ENCODE results near the gene STARD13.
"Not testable (repeated sequence)": the region's sequence is repeated elsewhere in the genome, so short reads cannot be mapped to it uniquely, and the experiment has no call there.

The STARD13 gene

DNA sequence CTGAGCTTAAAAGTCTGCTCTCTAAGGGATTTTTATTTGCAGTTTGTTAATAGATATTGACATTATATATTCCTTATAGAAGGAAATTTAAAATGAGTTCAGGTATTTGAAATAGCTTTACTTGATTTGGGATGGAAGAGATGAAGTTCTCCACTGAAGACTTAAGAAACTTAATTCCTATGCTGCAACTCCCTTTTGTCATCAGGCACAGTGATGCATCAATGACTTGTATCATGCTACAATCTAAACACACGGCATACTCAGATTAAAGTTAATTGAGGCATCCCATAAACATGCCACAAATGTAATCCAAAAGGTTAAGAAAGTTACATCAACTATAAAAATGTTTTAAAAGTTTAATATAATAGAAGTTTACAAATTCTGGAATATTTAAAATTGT, 109.0 kb downstream of the STARD13 start:
- no peak for DNase-seq (ENCODE audit: low read depth in 2 of 2)

DNA sequence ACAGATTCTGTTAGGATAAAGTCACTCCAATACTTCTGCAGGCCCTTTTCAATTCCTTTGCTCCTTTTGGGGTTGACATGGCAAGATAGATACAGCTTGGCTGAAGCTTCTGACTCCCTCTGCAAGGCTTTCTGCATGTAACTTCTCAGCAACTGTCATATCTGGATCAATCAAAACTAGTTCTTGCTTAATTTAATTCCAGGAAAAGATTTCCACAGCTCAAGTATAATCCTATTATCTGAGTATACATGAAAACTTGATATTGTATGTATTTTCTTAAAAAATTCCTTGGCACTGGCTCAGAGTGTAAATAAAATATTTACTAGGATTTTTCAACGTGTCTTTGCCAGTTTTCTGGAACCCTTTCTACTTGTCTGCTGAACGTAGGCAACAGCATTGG, 109.6 kb downstream of the STARD13 start:
- DNase-seq (ENCODE audit: low read depth in 2 of 2) = no peak

DNA sequence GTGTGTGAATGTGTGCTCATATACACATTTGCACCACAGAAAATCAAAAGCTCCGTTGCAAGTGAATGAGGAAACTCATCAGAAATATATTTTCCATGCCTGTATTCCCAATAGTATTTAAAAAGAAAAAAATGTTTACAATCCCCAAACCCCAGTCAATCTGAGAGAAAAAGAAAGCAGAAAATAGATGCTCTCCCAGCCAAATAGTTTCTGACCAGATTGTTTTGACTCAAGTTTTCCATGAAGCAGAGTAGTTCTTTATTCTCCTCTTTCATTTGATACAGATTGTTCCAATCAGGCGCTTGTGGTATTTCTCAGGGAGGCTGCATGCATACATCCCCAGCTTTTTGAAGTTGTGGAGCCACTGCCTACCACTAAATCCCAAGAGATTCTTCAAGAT, 110.6 kb downstream of the STARD13 start:
- no peak for DNase-seq (ENCODE audit: low read depth in 2 of 2)

DNA sequence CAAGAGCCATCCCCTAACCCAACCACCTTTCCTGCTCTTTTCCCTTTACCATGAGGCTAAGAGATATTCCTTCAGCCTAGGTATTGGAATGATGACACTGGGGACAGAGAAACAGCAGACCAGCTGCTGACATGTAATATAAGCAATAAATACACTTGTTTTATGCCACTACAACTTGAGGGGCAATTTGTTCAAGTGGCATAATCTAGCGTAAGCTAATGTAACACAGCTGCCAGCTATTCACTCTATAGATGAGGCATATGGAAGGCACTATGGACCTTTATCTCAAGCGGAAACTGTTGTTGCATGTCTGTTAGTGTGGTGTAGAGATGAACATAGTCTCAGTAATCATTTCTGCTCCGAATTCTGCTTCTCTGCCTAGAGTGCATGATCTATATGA, 111.1 kb downstream of the STARD13 start:
- DNase-seq (ENCODE audit: low read depth in 2 of 2) = no peak

DNA sequence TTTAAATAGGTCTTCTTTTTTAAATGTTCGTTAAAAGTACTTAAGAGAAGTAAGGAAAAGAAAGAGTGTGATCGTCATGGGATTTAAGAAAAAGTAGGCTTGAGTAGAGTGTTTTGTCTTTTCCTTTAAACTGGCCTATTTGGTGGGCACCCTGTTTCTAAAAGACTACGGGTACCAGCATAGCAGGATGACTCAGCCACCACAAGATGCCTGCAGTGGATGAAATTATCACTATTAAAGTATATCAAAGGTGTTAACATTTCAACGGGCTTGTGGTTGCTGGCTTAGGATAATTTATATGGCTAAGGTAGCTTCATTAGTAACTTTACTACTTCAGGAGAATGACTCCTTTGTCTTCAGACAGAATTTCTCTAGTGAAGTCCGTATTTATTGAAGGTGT, 112.6 kb downstream of the STARD13 start:
- no peak for DNase-seq (ENCODE audit: low read depth in 2 of 2)

DNA sequence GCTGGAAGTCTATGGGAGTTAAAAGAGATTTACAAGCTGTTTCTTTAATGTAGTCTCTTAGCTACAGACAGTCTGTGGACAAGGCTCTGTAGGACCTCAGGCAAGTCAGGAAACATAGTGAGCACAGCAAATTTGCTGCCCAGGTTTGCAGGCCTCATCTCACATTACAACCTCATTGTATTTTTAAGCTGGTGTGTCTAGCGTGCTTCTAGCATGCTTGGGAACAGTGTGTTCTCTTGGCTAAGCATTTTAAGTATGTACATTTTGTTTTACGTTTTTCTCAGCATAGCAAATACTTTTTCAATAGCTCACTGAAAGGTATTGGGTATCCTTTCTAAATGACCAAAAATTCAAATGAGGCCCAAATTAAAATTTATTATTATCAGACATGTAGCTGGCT, 113.2 kb downstream of the STARD13 start:
- DNase-seq (ENCODE audit: low read depth in 2 of 2) = no peak

DNA sequence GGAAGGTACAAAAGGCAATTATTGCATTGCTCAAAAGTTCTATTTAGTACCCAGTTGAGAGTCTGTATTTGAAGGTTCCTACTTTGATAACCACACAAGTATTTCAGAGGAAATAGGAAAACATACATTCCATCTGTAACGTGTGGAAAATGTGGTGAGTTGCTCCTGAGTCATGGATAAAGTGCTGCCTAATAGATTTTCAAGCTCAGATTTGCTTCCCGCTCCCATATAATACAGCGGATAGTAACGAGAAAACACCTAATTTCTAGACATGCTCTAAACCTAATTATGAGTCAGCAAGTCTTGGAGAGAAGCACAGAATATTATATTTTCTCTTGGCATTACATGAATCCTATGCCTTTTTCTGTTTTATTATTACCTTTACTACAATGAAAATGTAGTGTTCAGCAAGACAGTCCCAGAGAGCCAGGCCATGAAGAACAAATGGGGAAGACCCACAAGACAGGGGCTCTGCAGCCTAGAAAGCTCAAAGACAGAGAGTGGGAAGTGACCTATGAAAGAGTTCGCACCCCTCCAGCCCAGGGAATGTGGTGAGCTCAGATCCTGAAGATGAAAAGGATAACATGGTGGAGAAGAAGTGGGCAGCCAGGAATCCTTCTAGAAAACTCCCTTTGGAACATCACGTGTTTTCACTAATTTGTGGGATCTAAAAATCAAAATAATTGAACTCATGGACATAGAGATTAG, 116.1 kb downstream of the STARD13 start:
- no peak for DNase-seq (ENCODE audit: low read depth in 2 of 2)

DNA sequence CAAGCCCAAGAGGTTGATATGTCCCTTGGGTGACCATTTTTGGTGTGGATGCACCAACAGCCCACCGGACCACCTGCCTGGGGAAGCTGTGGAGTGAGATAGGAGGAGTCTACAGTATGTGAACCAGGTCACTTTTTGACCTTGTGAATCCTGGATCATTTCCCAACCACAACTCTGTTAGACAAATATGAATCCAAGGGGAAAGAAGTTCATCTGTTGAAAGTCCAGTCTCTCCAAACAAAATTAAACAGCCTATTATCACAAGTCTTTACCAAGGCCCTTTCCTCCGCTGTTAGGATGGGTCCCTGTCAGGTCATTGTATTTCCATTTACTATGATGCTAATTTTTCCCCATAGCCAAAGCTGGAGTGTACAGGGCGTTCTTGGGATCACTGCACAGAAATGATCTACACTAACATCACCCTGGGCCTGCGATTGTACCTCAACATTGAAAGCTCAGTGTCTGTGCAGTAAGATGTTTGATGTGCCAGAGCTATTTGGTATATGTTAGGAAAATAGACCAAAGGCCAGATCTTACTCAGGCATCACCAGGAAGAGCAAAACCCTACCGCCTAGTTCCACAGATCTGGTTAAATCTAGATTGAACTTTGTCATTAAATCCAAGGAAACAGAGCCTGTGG, 117.1 kb downstream of the STARD13 start:
- no peak for DNase-seq (ENCODE audit: low read depth in 2 of 2)

DNA sequence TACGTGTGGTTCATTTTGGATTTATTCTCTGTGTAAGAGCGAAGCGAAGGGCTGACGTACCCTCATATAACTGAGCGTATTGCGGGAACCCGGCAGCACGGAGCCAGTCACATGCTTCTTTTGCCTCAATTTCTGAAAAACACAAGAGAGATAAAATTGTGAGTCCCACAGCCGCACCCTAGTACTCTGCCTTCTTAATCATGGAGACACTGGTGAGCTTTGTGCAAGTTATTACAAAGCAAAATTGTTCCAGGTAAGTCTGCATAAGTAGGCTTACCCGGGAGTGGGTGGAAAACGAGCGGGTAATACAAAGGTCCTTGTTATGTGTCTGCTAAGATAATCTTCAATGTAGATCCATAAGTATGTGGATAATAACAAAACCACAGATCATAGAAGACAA, 118.1 kb downstream of the STARD13 start:
- DNase-seq (ENCODE audit: low read depth in 2 of 2) = no peak

DNA sequence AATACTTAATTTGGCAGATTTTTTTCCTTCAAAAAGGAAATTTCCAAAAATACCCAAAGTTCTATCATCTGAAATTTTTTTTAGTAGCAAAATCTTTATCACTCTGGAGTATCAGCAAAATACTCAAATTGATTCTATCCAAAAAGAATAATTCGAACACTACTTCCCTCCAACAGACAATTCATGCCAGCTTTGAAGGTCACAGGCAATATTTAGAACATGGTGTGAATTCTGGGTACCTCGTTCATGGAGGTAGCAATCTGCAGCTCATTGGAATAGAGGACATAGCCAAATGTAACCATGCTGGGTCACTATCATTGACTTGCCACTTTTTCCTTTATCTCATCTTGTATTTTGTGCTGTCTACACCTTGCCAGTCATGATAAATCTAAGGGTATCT, 119.8 kb downstream of the STARD13 start:
- DNase-seq (ENCODE audit: low read depth in 2 of 2) = no peak

DNA sequence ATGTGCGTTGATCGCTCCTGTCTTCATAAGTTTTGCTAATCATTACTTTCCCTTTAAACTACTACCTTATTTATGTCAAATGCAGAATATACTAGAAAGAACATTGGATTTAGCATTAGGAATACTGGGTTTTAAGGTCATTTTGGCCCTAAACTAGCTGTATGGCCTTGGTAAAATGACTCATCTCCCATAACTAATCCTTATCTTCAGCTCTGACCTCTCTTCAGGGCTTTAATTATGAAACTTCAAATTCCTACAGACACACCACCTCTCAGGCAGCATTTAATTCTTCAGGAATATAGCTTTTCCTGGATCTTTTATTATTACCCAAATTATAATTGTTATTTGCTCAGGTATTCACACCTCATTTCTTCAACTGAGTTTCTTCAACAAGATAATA, 121.2 kb downstream of the STARD13 start:
- DNase-seq (ENCODE audit: low read depth in 2 of 2) = no peak

DNA sequence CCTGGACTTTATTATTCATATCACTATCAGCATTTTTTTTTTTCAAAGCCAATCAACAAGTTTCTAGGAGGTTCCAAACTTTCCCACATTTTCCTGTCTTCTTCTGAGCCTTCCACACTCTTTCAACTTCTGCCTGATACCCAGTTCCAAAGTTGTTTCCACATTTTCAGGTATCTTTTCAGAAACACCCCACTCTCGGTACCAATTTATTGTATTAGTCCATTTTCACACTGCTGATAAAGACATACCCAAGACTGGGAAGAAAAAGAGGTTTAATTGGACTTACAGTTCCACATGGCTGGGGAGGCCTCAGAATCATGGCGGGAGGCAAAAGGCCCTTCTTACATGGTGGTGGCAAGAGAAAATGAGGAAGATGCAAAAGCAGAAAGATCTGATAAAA, 122.8 kb downstream of the STARD13 start:
- not testable (repeated sequence) for DNase-seq (ENCODE audit: low read depth in 2 of 2)

DNA sequence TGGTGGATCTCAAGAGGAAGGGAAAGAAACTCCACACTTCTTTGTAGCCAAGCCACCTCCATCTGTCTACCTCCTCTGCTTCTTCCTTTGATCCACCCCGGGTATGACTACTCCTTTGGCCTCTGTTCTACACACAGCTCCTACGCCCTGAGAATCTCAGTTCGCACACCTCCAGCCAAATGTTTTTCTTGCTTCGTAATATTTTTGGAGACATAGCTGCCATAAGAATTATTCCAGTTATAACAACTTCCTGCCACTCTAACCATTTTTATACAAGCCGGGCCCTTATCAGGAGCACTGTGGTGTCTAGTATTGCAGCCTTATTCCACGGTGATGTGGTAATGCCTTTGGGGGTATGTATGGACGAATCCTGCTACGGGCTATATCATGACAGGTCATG, 126.7 kb downstream of the STARD13 start:
- DNase-seq (ENCODE audit: low read depth in 2 of 2) = no peak

DNA sequence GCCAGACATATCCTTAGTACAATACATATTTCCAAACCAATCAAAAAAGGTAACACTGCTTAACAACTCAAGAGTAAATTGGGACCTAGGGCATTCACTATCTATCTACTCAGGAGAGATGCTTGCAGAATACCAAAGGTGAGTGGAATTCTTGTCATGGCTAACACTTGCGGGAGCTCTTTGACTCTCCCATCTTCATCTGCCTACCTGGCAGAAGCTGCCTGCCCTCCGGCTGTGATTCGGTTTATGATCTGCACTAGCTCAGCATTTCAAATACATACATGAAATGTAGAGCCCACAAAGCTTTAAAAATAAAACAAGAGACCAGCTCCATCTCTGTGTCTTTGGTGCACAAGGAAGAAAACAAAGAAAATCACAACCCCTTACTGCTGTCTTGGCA, 127.3 kb downstream of the STARD13 start:
- DNase-seq (ENCODE audit: low read depth in 2 of 2) = no peak

DNA sequence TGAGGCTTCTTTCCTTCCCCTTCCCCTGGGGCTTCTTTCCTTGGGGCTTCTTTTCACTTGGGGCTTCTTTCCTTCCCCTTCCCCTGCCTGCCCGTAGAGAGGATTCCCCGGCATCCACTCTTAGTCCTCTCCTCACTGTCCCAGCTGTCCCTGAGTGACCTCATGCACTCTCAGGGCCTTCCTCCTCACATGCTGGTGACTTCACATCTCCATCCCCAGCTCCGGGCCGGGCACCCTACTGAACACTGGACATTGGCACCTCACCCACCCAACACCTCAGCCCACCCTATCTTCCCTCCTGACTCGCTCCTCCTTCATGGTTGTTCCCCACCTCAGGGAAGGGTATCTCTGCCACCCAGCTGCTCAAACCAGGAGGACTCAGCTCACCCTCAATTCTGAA, 130.6 kb downstream of the STARD13 start:
- DNase-seq (ENCODE audit: low read depth in 2 of 2) = no peak

DNA sequence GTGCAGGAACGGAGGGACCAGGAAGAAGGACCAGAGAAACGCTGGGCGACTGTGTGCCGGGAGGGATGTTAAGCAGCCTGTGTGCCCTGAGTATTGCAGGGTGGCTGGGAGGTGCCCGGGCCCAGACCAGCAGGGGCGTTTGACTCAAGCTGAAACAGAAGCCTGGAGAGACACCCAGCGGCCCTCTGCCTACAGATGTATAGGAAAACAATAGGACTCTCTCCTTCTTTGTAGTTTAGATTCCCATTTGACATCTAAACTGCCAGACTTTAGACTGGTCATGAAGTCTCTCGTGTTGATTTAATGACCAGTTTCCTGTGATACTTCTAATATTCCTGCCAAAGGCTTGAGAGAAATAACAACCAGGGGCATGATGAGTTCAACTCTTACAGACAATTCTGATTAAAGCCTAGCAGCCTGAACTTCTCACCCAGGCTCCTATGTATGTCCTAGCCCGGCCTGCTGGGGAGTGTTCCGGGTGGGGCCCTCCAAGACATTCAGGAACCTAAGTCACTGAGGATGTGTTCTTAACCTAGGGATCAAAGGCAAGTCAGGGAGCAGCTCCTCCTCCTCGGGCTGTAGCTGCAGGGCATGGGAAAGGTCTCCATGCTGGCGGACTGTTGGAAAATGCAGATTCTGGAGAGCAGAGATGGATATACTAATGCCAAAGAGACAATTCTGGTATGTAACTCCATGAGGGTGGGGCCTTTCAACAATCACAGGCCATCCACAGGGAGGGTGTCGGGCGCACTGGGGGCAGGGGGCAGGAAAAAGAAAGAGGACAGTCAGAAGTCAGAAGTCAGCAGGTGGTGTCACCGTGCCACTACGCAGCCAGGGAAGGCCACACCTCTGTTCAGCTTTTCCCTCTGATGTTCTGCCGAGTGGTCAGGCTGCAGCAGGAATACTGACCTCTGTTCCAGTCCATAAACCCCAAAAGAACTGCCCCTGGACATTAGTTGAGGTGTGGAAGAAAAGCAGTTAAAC, 131.8 kb downstream of the STARD13 start:
- no peak for DNase-seq (ENCODE audit: low read depth in 2 of 2)

DNA sequence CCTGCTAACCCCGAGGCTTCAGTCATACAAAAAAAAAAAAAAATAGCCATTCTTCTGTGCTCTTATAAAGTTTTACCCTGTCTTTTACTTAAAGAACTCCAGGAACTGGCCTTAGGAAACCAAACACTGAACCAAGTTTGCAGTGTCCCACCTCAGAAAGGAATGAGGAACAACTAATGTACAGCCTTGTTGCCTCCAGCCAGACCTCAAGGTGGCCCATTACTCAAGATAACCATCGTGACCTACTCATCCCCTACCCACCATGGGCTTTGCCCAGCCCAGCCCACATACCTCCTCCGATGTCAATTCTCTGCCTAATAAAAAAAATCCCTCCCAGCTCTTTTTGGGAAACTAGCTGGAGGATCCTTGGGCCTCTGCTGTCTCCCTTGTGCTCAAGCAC, 133.2 kb downstream of the STARD13 start:
- DNase-seq (ENCODE audit: low read depth in 2 of 2) = no peak

DNA sequence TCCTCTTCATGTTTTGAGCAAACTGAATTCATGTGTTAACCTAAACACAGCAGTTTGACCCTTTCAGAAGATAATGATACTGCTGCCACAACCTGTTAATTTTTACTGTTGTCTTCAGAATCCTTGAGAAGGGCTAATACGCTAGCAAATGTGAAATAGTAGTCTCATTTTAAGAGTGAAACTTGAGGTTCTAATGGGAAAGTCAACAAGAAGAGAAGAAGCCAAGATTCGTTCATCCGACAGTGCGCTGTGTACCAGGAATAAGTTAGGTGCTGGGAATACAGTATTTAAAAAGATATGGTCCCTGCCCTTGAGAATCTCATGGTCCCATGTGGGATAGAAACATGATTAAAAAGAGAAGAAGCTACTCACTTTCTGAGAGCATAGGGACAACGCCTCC, 134.9 kb downstream of the STARD13 start:
- DNase-seq (ENCODE audit: low read depth in 2 of 2) = no peak

DNA sequence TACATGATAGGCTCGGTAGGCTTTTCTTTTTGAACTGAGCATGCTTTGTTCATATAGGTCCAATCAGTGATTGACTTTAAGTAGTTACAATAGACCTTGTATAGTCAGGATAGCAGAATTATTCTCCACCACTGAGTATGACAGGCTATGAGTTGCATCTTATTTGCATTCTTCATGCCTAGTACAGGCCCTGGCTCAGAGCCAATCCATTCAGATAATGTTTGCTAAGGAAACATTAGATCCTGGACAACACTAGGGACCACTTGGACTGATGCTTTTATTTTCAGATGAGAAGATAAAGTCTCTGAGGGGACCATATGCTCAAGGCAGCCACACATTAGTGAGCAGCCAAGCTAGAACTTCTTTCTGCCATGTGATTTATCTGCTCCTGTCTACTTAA, 135.4 kb downstream of the STARD13 start:
- DNase-seq (ENCODE audit: low read depth in 2 of 2) = no peak

DNA sequence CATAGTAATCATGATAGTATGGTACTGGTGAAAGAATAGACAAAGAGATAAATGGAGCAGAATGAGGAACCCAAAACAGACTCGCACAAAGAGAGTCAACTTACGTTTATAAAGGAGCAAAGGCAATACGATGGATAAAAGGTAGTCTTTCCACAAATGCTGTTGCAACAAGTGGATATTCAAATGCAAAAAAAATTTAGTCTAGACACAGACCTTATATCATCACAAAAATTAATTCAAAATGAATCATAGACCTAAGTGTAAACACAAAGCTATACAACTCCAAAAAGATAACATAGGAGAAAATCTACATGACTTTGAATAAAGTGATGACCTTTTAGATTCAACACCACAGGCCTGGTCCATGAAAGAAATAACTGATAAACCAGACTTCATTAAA, 137.7 kb downstream of the STARD13 start:
- DNase-seq (ENCODE audit: low read depth in 2 of 2) = no peak

DNA sequence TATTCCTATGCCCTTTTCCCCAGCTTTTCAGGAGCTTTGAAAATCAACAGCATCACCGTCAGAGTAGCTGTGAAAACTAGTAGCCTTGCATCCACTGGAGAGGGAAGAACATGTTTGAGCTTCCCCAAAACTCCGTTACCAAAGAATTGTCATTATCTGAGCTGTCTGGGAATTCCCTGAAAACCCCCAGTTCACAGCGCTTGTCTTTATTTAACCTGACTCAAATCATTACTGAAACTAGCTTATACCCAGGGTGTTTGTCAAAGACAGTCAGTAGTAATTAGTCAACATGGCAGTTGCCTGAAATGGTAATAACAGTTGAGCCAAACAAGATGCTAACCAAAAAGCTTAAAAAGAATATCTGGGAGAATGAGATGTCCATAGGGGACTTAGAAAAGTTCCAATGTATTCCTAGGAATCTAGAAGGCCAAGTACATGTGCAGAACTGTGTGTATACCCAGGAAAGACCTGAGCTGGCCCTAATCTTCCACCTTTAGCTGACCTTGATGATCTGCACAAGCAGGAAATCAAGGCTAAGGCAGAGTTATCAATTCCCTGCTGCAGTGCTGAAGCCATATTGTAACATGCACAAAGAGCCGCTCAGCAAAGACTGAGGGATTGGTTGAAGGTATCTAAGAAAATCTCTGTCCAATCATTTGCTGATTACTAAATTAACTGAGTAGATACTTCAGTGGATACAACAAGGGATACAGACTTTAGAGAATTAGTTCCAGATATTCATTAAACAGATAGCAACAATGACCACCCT, 138.5 kb downstream of the STARD13 start:
- DNase-seq (ENCODE audit: low read depth in 2 of 2) = no peak

DNA sequence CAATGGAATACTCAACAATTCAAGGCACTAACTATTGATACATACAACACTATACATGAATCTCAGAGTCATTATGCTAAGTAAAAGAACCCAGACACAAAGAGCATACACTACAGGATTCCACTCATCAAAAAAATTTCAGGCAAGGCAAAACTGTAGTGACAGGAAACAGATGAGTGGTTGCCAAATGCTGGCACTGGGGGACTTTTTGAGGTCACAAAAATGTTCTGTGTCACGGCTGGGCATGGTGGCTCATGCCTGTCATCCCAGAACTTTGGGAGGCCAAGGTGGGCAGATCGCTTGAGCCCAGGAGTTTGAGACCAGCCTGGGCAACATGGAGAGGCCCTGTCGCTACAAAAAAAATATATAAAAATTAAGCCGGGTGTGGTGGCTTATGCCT, 139.9 kb downstream of the STARD13 start:
- DNase-seq (ENCODE audit: low read depth in 2 of 2) = no peak
